Psoas muscle (tissue), 8 donors: ENCODE results near the gene SLC44A1. TPM values are rescaled to one million over a fixed set of nuclear protein-coding genes. Genes with fewer than 3 reads are reported as not detected.

ENCODE experiments used
- ATAC-seq, 4 donors: fragments of 200-7000 bp; cut with Tn5 transposase; one replicate each; pipeline ENCODE4 v1.9.1; 2020; ENCODE audit warnings: moderate library complexity in 3 of 4, mild to moderate bottlenecking in 2 of 4
- DNase-seq, 2 donors: peaks; one replicate each; pipeline ENCODE4 v3.0.0-alpha.2; 2020
- H3K27ac ChIP-seq: fragments of 200-600 bp; one replicate; pipeline ENCODE4 v1.8.0; 2022
- H3K27me3 ChIP-seq, 3 donors: fragments of 200-600 bp in 1 of 3; one replicate each; pipeline versions ENCODE4 v1.6.1 to v1.8.0; 2013 to 2022; ENCODE audit warnings: low read length in 2 of 3, mild to moderate bottlenecking in 2 of 3, moderate library complexity in 1 of 3; ENCODE audit not compliant: insufficient read depth in 3 of 3
- H3K36me3 ChIP-seq, 2 donors: fragments of 200-600 bp in 1 of 2; one replicate each; pipeline versions ENCODE4 v1.6.1 to v1.8.0; 2013 to 2022; ENCODE audit warnings: low read depth in 1 of 2, mild to moderate bottlenecking in 1 of 2, moderate library complexity in 1 of 2; ENCODE audit not compliant: insufficient read depth in 1 of 2
- H3K4me1 ChIP-seq: fragments of 200-600 bp; one replicate; pipeline ENCODE4 v1.8.0; 2022
- H3K4me3 ChIP-seq: fragments of 200-600 bp; one replicate; pipeline ENCODE4 v1.8.0; 2022; ENCODE audit warnings: mild to moderate bottlenecking
- H3K9me3 ChIP-seq: fragments of 200-600 bp; one replicate; pipeline ENCODE4 v1.8.0; 2022
- CTCF ChIP-seq: fragments of 200-600 bp; IDR thresholded peaks from one replicate; pipeline ENCODE4 v1.8.0; 2022; ENCODE audit warnings: antibody characterized with exemption
- WGBS, 3 donors: extraction: QIAGEN DNeasy Blood & Tissue Kit; methylation state at CpG; one replicate each; pipeline versions ENCODE4 v1.1.6 to v1.1.7; 2013; 5-methylcytosine and 5-hydroxymethylcytosine counted together
- intact Hi-C, 2 donors: fragments of 100-400 bp; cut with DNase I; formaldehyde crosslinking; loops; one replicate each; pipeline versions ENCODE4 v1.11.0 to v1.14.2; 2022
- polyA plus RNA-seq, 3 donors: library from polyadenylated mRNA; stranded (reverse); fragments of 200-250 nt; gene quantifications; one replicate each; pipeline ENCODE4 v1.2.3, GENCODE V29; 2013
- total RNA-seq, 4 donors: library from RNA; stranded (reverse); fragmentation: NEBNext Ultra II Directional in 2 of 4; extraction: Animal tissue kit (Norgen Biotek cat#: 25700) in 2 of 4; gene quantifications; one replicate each; pipeline versions ENCODE4 v1.2.1 to v1.2.4, GENCODE V29; 2021 to 2023
- donor health status: healthy with polysubstance abuse.
- donor health status: DM: no; HTN: no; CAD: no; lungs with moderate emphysema.
- donor health status: Bipolar disorder and iron deficiency.
- donor health status: healthy.
- donor health status: DM: yes; HTN: yes; CAD: no.
- donor health status: DM: no; HTN: no; CAD: no.
- donor health status: DM: no; HTN: no; CAD: no.
- donor health status: DM: yes; HTN: yes; CAD: no.

The SLC44A1 gene
- total and polyA plus RNA-seq, 7 donors, result 3.3 to 18.9 (median 7.0) TPM

- TF ChIP-seq CTCF, result no peak
- intact Hi-C loops, result no loop called here
- DNase-seq (no peak), ATAC-seq (no peak)
- H3K36me3 ChIP-seq, result no peaks in the 10 kb centered on the region
- H3K4me3 ChIP-seq, result no peak overlapping the region
- H3K4me1 ChIP-seq, result peaks cover 3% of the 10 kb centered on the region
- no peak overlapping the region for H3K27ac ChIP-seq
- no peaks in the 10 kb centered on the region for H3K27me3 ChIP-seq
- WGBS, 3 donors, result 43 to 54% (median 50%) methylated on average over 4 of the region's 4 CpGs
- H3K9me3 ChIP-seq, result no peaks in the 10 kb centered on the region
Observed at GRCh38 chr9:105216440-105217178, 27.8 kb upstream of the SLC44A1 start.

- intact Hi-C loops, result no loop called here
- Histone ChIP-seq H3K27me3 (no peaks in the 10 kb centered on the region), H3K36me3 (no peaks in the 10 kb centered on the region), H3K9me3 (peaks cover 6% of the 10 kb centered on the region), H3K27ac (no peak overlapping the region), H3K4me1 (peaks cover 3% of the 10 kb centered on the region), H3K4me3 (no peak overlapping the region)
- WGBS, 3 donors, result 58 to 77% (median 60%) methylated on average over 5 of the region's 5 CpGs
- TF ChIP-seq CTCF, result no peak
- DNase-seq, result no peak
- ATAC-seq, result no peak
Observed at GRCh38 chr9:105218673-105219072, 25.8 kb upstream of the SLC44A1 start.

- no peak for TF ChIP-seq CTCF
- ATAC-seq, result peak in 1 of 4 donors; percentile 46
- H3K27ac ChIP-seq, result no peak overlapping the region
- H3K36me3 ChIP-seq, result no peaks in the 10 kb centered on the region
- no peaks in the 10 kb centered on the region for H3K27me3 ChIP-seq
- intact Hi-C loops, result no loop called here
- peaks cover 6% of the 10 kb centered on the region for H3K9me3 ChIP-seq
- no peak for DNase-seq
- no peak overlapping the region for H3K4me3 ChIP-seq
- H3K4me1 ChIP-seq, result peaks cover 3% of the 10 kb centered on the region
- WGBS, 3 donors, result 41 to 61% (median 49%) methylated on average over 1 of the region's 1 CpG
Observed at GRCh38 chr9:105219291-105219805, 25.1 kb upstream of the SLC44A1 start.

- ATAC-seq (no peak), DNase-seq (no peak)
- Histone ChIP-seq H3K4me1 (peaks cover 3% of the 10 kb centered on the region), H3K27ac (no peak overlapping the region), H3K9me3 (peaks cover 6% of the 10 kb centered on the region), H3K36me3 (no peaks in the 10 kb centered on the region), H3K27me3 (no peaks in the 10 kb centered on the region), H3K4me3 (no peak overlapping the region)
- TF ChIP-seq CTCF, result no peak
- intact Hi-C loops, result no loop called here
- WGBS, 3 donors, result 64 to 85% (median 66%) methylated on average over 3 of the region's 3 CpGs
Observed at GRCh38 chr9:105220451-105220850, 24.0 kb upstream of the SLC44A1 start.
